Medulla oblongata (tissue), 1 donor: Measurements from ENCODE around the gene CHST1.

Experiments
- DNase-seq: peaks from one replicate; pipeline ENCODE4 v3.0.0-alpha.2; 2015; ENCODE audit errors: extremely low spot score

CHST1 gene

GRCh38 chr11:45665206-45665932 lies at the start of gene CHST1:
Gene CHST1 (minus strand): TSS chr11:45665622. CDS start chr11:45650923, 14,699 bp downstream.
- DNase-seq: peak; percentile 51

GRCh38 chr11:45713573-45713972 lies 48.2 kb upstream of the CHST1 start:
- no peak for DNase-seq

- peak; percentile 54 for DNase-seq
Observed at GRCh38 chr11:45710561-45710960, 45.1 kb upstream of the CHST1 start.

GRCh38 chr11:45708887-45709663 lies 43.7 kb upstream of the CHST1 start:
- no peak for DNase-seq

GRCh38 chr11:45704635-45705034 lies 39.2 kb upstream of the CHST1 start:
- DNase-seq: no peak

- DNase-seq: no peak
Observed at GRCh38 chr11:45704133-45704532, 38.7 kb upstream of the CHST1 start.

GRCh38 chr11:45702511-45702910 lies 37.1 kb upstream of the CHST1 start:
- no peak for DNase-seq

- DNase-seq: no peak
Observed at GRCh38 chr11:45698777-45699497, 33.5 kb upstream of the CHST1 start.

GRCh38 chr11:45692808-45693453 lies 27.5 kb upstream of the CHST1 start:
- DNase-seq: no peak

GRCh38 chr11:45688472-45689033 lies 23.1 kb upstream of the CHST1 start:
- DNase-seq: no peak

- DNase-seq: peak; percentile 22
Observed at GRCh38 chr11:45687836-45688235, 22.4 kb upstream of the CHST1 start.

GRCh38 chr11:45685964-45686537 lies 20.6 kb upstream of the CHST1 start:
- DNase-seq: no peak

- DNase-seq: no peak
Observed at GRCh38 chr11:45684440-45684839, 19.0 kb upstream of the CHST1 start.

- no peak for DNase-seq
Observed at GRCh38 chr11:45683271-45684058, 18.0 kb upstream of the CHST1 start.

GRCh38 chr11:45679806-45680205 lies 14.4 kb upstream of the CHST1 start:
- no peak for DNase-seq

- no peak for DNase-seq
Observed at GRCh38 chr11:45678976-45679375, 13.6 kb upstream of the CHST1 start.

GRCh38 chr11:45677770-45678512 lies 12.5 kb upstream of the CHST1 start:
- DNase-seq: no peak

- DNase-seq: no peak
Observed at GRCh38 chr11:45676522-45677095, 11.2 kb upstream of the CHST1 start.

- no peak for DNase-seq
Observed at GRCh38 chr11:45675646-45676045, 10.2 kb upstream of the CHST1 start.
